ENCODE results near the gene ZNF346.

DNA sequence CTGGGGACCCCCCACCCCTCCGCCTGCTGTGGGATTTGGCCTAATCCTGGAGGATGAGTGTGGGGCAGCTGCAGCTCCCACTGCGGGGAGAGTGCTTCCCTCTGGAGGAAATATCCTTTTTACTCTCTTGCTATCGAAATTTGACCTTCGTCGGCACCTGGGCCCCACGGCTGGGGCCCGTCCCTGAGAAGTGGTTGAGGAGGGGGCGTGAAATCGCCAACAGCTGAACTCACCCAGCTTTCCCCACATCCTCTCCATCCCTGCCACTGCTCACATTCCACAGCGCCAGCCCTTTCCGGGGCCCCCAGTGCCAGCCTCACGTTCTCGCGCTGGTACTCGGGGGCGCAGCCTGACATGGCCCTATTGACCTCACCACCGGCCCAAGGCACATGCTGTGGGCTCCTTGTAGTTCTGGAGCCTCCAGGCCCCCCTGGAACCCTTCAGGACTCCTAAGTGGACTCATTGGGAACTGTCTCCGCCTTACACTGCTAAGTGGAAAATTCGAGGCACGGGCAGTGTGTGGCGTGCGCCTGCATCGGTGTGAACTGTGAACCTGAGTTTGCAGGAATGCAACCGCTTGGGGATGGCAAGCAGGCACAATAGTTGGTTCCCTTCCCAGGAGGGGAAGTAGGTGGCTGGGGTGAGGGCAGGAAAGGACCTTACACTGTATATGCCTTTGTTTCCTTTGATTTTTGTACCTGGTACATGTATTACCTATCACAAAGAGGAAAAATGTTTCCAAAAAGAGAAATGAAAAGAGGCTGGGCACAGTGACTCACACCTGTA is 83.4 kb downstream of the ZNF346 start:
- TF ChIP-seq, protein P1, sequence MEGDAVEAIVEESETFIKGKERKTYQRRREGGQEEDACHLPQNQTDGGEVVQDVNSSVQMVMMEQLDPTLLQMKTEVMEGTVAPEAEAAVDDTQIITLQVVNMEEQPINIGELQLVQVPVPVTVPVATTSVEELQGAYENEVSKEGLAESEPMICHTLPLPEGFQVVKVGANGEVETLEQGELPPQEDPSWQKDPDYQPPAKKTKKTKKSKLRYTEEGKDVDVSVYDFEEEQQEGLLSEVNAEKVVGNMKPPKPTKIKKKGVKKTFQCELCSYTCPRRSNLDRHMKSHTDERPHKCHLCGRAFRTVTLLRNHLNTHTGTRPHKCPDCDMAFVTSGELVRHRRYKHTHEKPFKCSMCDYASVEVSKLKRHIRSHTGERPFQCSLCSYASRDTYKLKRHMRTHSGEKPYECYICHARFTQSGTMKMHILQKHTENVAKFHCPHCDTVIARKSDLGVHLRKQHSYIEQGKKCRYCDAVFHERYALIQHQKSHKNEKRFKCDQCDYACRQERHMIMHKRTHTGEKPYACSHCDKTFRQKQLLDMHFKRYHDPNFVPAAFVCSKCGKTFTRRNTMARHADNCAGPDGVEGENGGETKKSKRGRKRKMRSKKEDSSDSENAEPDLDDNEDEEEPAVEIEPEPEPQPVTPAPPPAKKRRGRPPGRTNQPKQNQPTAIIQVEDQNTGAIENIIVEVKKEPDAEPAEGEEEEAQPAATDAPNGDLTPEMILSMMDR (IDR thresholded peaks at IDR 0.05) = no peak
- TF ChIP-seq ZFX (IDR thresholded peaks at IDR 0.05; ENCODE audit: borderline replicate concordance) = no peak
